ENCODE results near the gene FAM83F.
"Not testable (repeated sequence)": the region's sequence is repeated elsewhere in the genome, so short reads cannot be mapped to it uniquely, and the experiment has no call there.

Gene FAM83F

GRCh38 chr22:39992088-39992826 is 2.5 kb upstream of the FAM83F start:
- Histone ChIP-seq H3K9me3 (ENCODE audit: low read length) (no peaks in the 10 kb centered on the region), H3K4me3 (ENCODE audit: low read length) (no peak overlapping the region), H3K36me3 (ENCODE audit: insufficient read depth, low read length) (no peaks in the 10 kb centered on the region), H3K27me3 (ENCODE audit: insufficient read depth, low read length) (peaks cover 15% of the 10 kb centered on the region), H3K4me1 (ENCODE audit: insufficient read depth, low read length) (peaks cover 5% of the 10 kb centered on the region), H2AFZ (ENCODE audit: low read depth, low read length) (no peak overlapping the region)

- H3K27me3 ChIP-seq (ENCODE audit: insufficient read depth, low read length): peaks cover 15% of the 10 kb centered on the region
- not testable (repeated sequence) for H2AFZ ChIP-seq (ENCODE audit: low read depth, low read length); H3K4me1 ChIP-seq (ENCODE audit: insufficient read depth, low read length); H3K9me3 ChIP-seq (ENCODE audit: low read length); H3K36me3 ChIP-seq (ENCODE audit: insufficient read depth, low read length); H3K4me3 ChIP-seq (ENCODE audit: low read length)
These were observed 1.9 kb upstream of the FAM83F start for GRCh38 chr22:39992894-39993293.

GRCh38 chr22:39994041-39994565 is 651 bp upstream of the FAM83F start:
- H3K27me3 ChIP-seq (ENCODE audit: insufficient read depth, low read length): peaks cover 14% of the 10 kb centered on the region
- no peaks in the 10 kb centered on the region for H3K36me3 ChIP-seq (ENCODE audit: insufficient read depth, low read length)
- H3K4me1 ChIP-seq (ENCODE audit: insufficient read depth, low read length): peaks cover 18% of the 10 kb centered on the region
- no peaks in the 10 kb centered on the region for H3K9me3 ChIP-seq (ENCODE audit: low read length)
- no peak overlapping the region for H3K4me3 ChIP-seq (ENCODE audit: low read length)
- H2AFZ ChIP-seq (ENCODE audit: low read depth, low read length): no peak overlapping the region

- H3K4me3 ChIP-seq (ENCODE audit: low read length): no peak overlapping the region
These were observed 869 bp downstream of the FAM83F start for GRCh38 chr22:39995393-39996252.

GRCh38 chr22:39996732-39997131 is 2.0 kb downstream of the FAM83F start:
- Histone ChIP-seq H3K4me1 (ENCODE audit: insufficient read depth, low read length) (peaks cover 25% of the 10 kb centered on the region), H3K4me3 (ENCODE audit: low read length) (no peak overlapping the region), H2AFZ (ENCODE audit: low read depth, low read length) (no peak overlapping the region), H3K36me3 (ENCODE audit: insufficient read depth, low read length) (no peaks in the 10 kb centered on the region), H3K9me3 (ENCODE audit: low read length) (no peaks in the 10 kb centered on the region), H3K27me3 (ENCODE audit: insufficient read depth, low read length) (peaks cover 9% of the 10 kb centered on the region)

More at GRCh38 chr22:39995393-39996252, 869 bp downstream of the FAM83F start:
- H3K36me3 ChIP-seq (ENCODE audit: insufficient read depth, low read length): no peaks in the 10 kb centered on the region
- peaks cover 23% of the 10 kb centered on the region for H3K4me1 ChIP-seq (ENCODE audit: insufficient read depth, low read length)
- no peaks in the 10 kb centered on the region for H3K9me3 ChIP-seq (ENCODE audit: low read length)
- peaks cover 10% of the 10 kb centered on the region for H3K27me3 ChIP-seq (ENCODE audit: insufficient read depth, low read length)
- no peak overlapping the region for H2AFZ ChIP-seq (ENCODE audit: low read depth, low read length)

- no peaks in the 10 kb centered on the region for H3K36me3 ChIP-seq (ENCODE audit: insufficient read depth, low read length)
These were observed 2.7 kb downstream of the FAM83F start for GRCh38 chr22:39997421-39997820.

GRCh38 chr22:39997939-39998726 is 3.4 kb downstream of the FAM83F start:
- Histone ChIP-seq H3K4me3 (ENCODE audit: low read length) (no peak overlapping the region), H3K9me3 (ENCODE audit: low read length) (no peaks in the 10 kb centered on the region), H3K36me3 (ENCODE audit: insufficient read depth, low read length) (no peaks in the 10 kb centered on the region), H3K27me3 (ENCODE audit: insufficient read depth, low read length) (peaks cover 9% of the 10 kb centered on the region), H2AFZ (ENCODE audit: low read depth, low read length) (no peak overlapping the region), H3K4me1 (ENCODE audit: insufficient read depth, low read length) (peaks cover 25% of the 10 kb centered on the region)

More at GRCh38 chr22:39997421-39997820, 2.7 kb downstream of the FAM83F start:
- Histone ChIP-seq H2AFZ (ENCODE audit: low read depth, low read length) (no peak overlapping the region), H3K4me3 (ENCODE audit: low read length) (no peak overlapping the region), H3K4me1 (ENCODE audit: insufficient read depth, low read length) (peaks cover 25% of the 10 kb centered on the region), H3K9me3 (ENCODE audit: low read length) (no peaks in the 10 kb centered on the region), H3K27me3 (ENCODE audit: insufficient read depth, low read length) (peaks cover 9% of the 10 kb centered on the region)

- Histone ChIP-seq H3K36me3 (ENCODE audit: insufficient read depth, low read length) (no peaks in the 10 kb centered on the region), H2AFZ (ENCODE audit: low read depth, low read length) (no peak overlapping the region), H3K9me3 (ENCODE audit: low read length) (no peaks in the 10 kb centered on the region), H3K27me3 (ENCODE audit: insufficient read depth, low read length) (peaks cover 5% of the 10 kb centered on the region), H3K4me1 (ENCODE audit: insufficient read depth, low read length) (peaks cover 25% of the 10 kb centered on the region), H3K4me3 (ENCODE audit: low read length) (no peak overlapping the region)
These were observed 4.5 kb downstream of the FAM83F start for GRCh38 chr22:39999144-39999757.

GRCh38 chr22:40000171-40000570 is 5.4 kb downstream of the FAM83F start:
- no peaks in the 10 kb centered on the region for H3K36me3 ChIP-seq (ENCODE audit: insufficient read depth, low read length)
- H3K4me1 ChIP-seq (ENCODE audit: insufficient read depth, low read length): peaks cover 25% of the 10 kb centered on the region
- H3K4me3 ChIP-seq (ENCODE audit: low read length): no peak overlapping the region
- no peaks in the 10 kb centered on the region for H3K9me3 ChIP-seq (ENCODE audit: low read length)
- H2AFZ ChIP-seq (ENCODE audit: low read depth, low read length): no peak overlapping the region
- H3K27me3 ChIP-seq (ENCODE audit: insufficient read depth, low read length): peaks cover 5% of the 10 kb centered on the region

- peaks cover 5% of the 10 kb centered on the region for H3K27me3 ChIP-seq (ENCODE audit: insufficient read depth, low read length)
- H3K4me3 ChIP-seq (ENCODE audit: low read length): no peak overlapping the region
- H3K36me3 ChIP-seq (ENCODE audit: insufficient read depth, low read length): no peaks in the 10 kb centered on the region
- H3K4me1 ChIP-seq (ENCODE audit: insufficient read depth, low read length): peaks cover 25% of the 10 kb centered on the region
- no peak overlapping the region for H2AFZ ChIP-seq (ENCODE audit: low read depth, low read length)
- no peaks in the 10 kb centered on the region for H3K9me3 ChIP-seq (ENCODE audit: low read length)
These were observed 6.4 kb downstream of the FAM83F start for GRCh38 chr22:40001106-40001505.

GRCh38 chr22:40001800-40002577 is 7.2 kb downstream of the FAM83F start:
- no peak overlapping the region for H3K4me3 ChIP-seq (ENCODE audit: low read length)
- no peaks in the 10 kb centered on the region for H3K36me3 ChIP-seq (ENCODE audit: insufficient read depth, low read length)
- H2AFZ ChIP-seq (ENCODE audit: low read depth, low read length): no peak overlapping the region
- no peaks in the 10 kb centered on the region for H3K9me3 ChIP-seq (ENCODE audit: low read length)
- H3K27me3 ChIP-seq (ENCODE audit: insufficient read depth, low read length): peaks cover 5% of the 10 kb centered on the region
- peaks cover 22% of the 10 kb centered on the region for H3K4me1 ChIP-seq (ENCODE audit: insufficient read depth, low read length)

All from neuron (in vitro differentiated cells).